ENCODE measurements around the gene MAFG. TPM values are rescaled to one million over a fixed set of nuclear protein-coding genes. Genes with fewer than 3 reads are reported as not detected.

The MAFG gene
- total and polyA plus RNA-seq, 2 of the 13 experiments (the other 11 are each of a cell fraction or from before 2014, with no cell fraction given): 14.5 to 20.0 TPM

DNA sequence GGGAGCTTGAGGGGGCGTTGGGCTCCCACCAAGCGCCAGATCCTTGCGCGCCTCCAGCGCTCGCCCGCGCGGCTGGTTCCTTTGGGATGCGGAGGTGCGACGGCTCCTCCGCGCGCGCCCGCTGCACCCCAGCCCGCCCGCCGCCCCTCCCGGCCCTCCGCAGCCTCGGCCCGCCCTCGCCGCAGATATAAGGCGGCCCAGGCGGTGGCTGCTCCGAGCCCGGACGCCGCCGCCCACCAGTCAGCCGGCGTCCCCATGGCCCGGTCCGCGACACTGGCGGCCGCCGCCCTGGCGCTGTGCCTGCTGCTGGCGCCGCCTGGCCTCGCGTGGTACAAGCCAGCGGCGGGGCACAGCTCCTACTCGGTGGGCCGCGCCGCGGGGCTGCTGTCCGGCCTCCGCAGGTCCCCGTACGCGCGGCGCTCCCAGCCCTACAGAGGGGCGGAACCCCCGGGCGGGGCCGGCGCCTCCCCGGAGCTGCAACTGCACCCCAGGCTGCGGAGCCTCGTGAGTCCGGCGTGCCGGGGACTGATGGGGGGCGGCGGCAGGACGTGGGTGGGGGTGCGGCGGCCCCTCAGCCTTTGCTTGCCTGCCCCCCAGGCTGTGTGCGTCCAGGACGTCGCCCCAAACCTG lies 25.4 kb downstream of the MAFG start, which contains the start of gene NPB (continued):
- TF ChIP-seq, protein P1, sequence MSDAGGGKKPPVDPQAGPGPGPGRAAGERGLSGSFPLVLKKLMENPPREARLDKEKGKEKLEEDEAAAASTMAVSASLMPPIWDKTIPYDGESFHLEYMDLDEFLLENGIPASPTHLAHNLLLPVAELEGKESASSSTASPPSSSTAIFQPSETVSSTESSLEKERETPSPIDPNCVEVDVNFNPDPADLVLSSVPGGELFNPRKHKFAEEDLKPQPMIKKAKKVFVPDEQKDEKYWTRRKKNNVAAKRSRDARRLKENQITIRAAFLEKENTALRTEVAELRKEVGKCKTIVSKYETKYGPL (CRISPR knock-in tag; IDR thresholded peaks at IDR 0.05): no peak; the same call in 1 of the 2 replicates
- no peak for TF ChIP-seq ZFP36L2 (CRISPR knock-in tag; IDR thresholded peaks at IDR 0.05)
- TF ChIP-seq ONECUT2 (CRISPR knock-in tag; IDR thresholded peaks at IDR 0.05): no peak
- no peak for TF ChIP-seq FOXK1 (CRISPR knock-in tag; IDR thresholded peaks at IDR 0.05; ENCODE audit: borderline replicate concordance, low read depth)
- TF ChIP-seq ZNF713 (CRISPR knock-in tag; IDR thresholded peaks at IDR 0.05): no peak
- TF ChIP-seq, protein P2, sequence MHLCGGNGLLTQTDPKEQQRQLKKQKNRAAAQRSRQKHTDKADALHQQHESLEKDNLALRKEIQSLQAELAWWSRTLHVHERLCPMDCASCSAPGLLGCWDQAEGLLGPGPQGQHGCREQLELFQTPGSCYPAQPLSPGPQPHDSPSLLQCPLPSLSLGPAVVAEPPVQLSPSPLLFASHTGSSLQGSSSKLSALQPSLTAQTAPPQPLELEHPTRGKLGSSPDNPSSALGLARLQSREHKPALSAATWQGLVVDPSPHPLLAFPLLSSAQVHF (CRISPR knock-in tag; IDR thresholded peaks at IDR 0.05): no peak
- TF ChIP-seq, protein P3, sequence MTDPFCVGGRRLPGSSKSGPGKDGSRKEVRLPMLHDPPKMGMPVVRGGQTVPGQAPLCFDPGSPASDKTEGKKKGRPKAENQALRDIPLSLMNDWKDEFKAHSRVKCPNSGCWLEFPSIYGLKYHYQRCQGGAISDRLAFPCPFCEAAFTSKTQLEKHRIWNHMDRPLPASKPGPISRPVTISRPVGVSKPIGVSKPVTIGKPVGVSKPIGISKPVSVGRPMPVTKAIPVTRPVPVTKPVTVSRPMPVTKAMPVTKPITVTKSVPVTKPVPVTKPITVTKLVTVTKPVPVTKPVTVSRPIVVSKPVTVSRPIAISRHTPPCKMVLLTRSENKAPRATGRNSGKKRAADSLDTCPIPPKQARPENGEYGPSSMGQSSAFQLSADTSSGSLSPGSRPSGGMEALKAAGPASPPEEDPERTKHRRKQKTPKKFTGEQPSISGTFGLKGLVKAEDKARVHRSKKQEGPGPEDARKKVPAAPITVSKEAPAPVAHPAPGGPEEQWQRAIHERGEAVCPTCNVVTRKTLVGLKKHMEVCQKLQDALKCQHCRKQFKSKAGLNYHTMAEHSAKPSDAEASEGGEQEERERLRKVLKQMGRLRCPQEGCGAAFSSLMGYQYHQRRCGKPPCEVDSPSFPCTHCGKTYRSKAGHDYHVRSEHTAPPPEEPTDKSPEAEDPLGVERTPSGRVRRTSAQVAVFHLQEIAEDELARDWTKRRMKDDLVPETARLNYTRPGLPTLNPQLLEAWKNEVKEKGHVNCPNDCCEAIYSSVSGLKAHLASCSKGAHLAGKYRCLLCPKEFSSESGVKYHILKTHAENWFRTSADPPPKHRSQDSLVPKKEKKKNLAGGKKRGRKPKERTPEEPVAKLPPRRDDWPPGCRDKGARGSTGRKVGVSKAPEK (CRISPR knock-in tag; IDR thresholded peaks at IDR 0.05; ENCODE audit: borderline replicate concordance): no peak
- TF ChIP-seq HOXA9 (CRISPR knock-in tag; IDR thresholded peaks at IDR 0.05; ENCODE audit: borderline replicate concordance): peak; percentile 87
- TF ChIP-seq ZSCAN25 (CRISPR knock-in tag; IDR thresholded peaks at IDR 0.05): no peak; the same call in 1 of the 2 replicates
- TF ChIP-seq PHF8 (CRISPR knock-in tag; IDR thresholded peaks at IDR 0.05): no peak
- TF ChIP-seq, protein P4, sequence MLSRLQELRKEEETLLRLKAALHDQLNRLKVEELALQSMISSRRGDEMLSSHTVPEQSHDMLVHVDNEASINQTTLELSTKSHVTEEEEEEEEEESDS (CRISPR knock-in tag; IDR thresholded peaks at IDR 0.05; ENCODE audit: borderline replicate concordance): no peak; the same call in 1 of the 2 replicates
- TF ChIP-seq, protein P5, sequence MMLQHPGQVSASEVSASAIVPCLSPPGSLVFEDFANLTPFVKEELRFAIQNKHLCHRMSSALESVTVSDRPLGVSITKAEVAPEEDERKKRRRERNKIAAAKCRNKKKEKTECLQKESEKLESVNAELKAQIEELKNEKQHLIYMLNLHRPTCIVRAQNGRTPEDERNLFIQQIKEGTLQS (CRISPR knock-in tag; IDR thresholded peaks at IDR 0.05): no peak; the same call in 1 of the 2 replicates
- no peak for TF ChIP-seq ZNF530 (CRISPR knock-in tag; IDR thresholded peaks at IDR 0.05; ENCODE audit: low read depth)
- TF ChIP-seq ZFX (CRISPR knock-in tag; IDR thresholded peaks at IDR 0.05; ENCODE audit: low read depth): no peak; the same call in 1 of the 2 replicates
- peak; percentile 15; the same call in 1 of the 2 replicates for TF ChIP-seq CBFB (CRISPR knock-in tag; IDR thresholded peaks at IDR 0.05)
- TF ChIP-seq NFIB (CRISPR knock-in tag; IDR thresholded peaks at IDR 0.05; ENCODE audit: borderline replicate concordance): no peak
- TF ChIP-seq, protein P6, sequence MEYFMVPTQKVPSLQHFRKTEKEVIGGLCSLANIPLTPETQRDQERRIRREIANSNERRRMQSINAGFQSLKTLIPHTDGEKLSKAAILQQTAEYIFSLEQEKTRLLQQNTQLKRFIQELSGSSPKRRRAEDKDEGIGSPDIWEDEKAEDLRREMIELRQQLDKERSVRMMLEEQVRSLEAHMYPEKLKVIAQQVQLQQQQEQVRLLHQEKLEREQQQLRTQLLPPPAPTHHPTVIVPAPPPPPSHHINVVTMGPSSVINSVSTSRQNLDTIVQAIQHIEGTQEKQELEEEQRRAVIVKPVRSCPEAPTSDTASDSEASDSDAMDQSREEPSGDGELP (IDR thresholded peaks at IDR 0.05; ENCODE audit: borderline replicate concordance, low read depth): no peak
- TF ChIP-seq ARID2 (CRISPR knock-in tag; IDR thresholded peaks at IDR 0.05; ENCODE audit: borderline replicate concordance): no peak
- no peak for TF ChIP-seq FOXP1 (IDR thresholded peaks at IDR 0.05)
- TF ChIP-seq FOXP1 (CRISPR knock-in tag; IDR thresholded peaks at IDR 0.05): no peak
- no peak for TF ChIP-seq ZNF331 (CRISPR knock-in tag; IDR thresholded peaks at IDR 0.05)
- TF ChIP-seq NFRKB (IDR thresholded peaks at IDR 0.05): no peak
- TF ChIP-seq BRCA1 (CRISPR knock-in tag; IDR thresholded peaks at IDR 0.05): no peak
- TF ChIP-seq JARID2 (CRISPR knock-in tag; IDR thresholded peaks at IDR 0.05; ENCODE audit: insufficient replicate concordance): no peak
- TF ChIP-seq ZNF660 (CRISPR knock-in tag; IDR thresholded peaks at IDR 0.05; ENCODE audit: borderline replicate concordance, low read depth): no peak
- TF ChIP-seq ZNF615 (CRISPR knock-in tag; IDR thresholded peaks at IDR 0.05; ENCODE audit: borderline replicate concordance): 0 out of 2 replicates have a peak, but pooled peaks have one; percentile 43

Measured in HepG2 (cell line).